RWPE2 (cell line): ENCODE measurements around the gene GPS1.
A peak's percentile ranks its signal among the peaks of the same experiment; 100 is the strongest.

ENCODE experiments used
- ATAC-seq: fragments of 200-7000 bp; cut with Tn5 transposase; 3 replicates; pipeline ENCODE4 v1.9.1; 2021; ENCODE audit warnings: low read depth
- DNase-seq: peaks from one replicate; pipeline ENCODE4 v3.0.0-alpha.2; 2020; ENCODE audit warnings: low spot score
- H3K27ac ChIP-seq: fragments of 450-650 bp; 2 replicates; pipeline ENCODE4 v1.5.1; 2017; ENCODE audit warnings: mild to moderate bottlenecking; ENCODE audit not compliant: poor library complexity, severe bottlenecking
- H3K27me3 ChIP-seq: fragments of 250-450 bp; sonication (Bioruptor Pico); 2 replicates; pipeline ENCODE4 v1.5.1; 2021; ENCODE audit warnings: mild to moderate bottlenecking, moderate library complexity; ENCODE audit not compliant: insufficient read depth, poor library complexity, severe bottlenecking
- H3K36me3 ChIP-seq: fragments of 250-450 bp; sonication (Bioruptor Pico); 2 replicates; pipeline ENCODE4 v1.5.1; 2020; ENCODE audit warnings: low read depth, mild to moderate bottlenecking, moderate library complexity
- H3K4me1 ChIP-seq: fragments of 250-450 bp; sonication (Bioruptor Pico); 2 replicates; pipeline ENCODE4 v1.5.1; 2021; ENCODE audit warnings: mild to moderate bottlenecking, moderate library complexity; ENCODE audit not compliant: insufficient read depth, poor library complexity, severe bottlenecking
- H3K4me3 ChIP-seq: fragments of 250-450 bp; sonication (Bioruptor Pico); 2 replicates; pipeline ENCODE4 v1.5.1; 2021; ENCODE audit warnings: mild to moderate bottlenecking, moderate library complexity; ENCODE audit not compliant: severe bottlenecking
- H3K9me3 ChIP-seq: fragments of 250-450 bp; sonication (Bioruptor Pico); 2 replicates; pipeline ENCODE4 v1.5.1; 2021; ENCODE audit warnings: mild to moderate bottlenecking, moderate library complexity; ENCODE audit not compliant: severe bottlenecking
- CTCF ChIP-seq: fragments of 450-650 bp; IDR thresholded peaks from one replicate; pipeline ENCODE4 v1.5.1; 2017; ENCODE audit warnings: mild to moderate bottlenecking, moderate library complexity; ENCODE audit not compliant: poor library complexity, severe bottlenecking

GPS1 gene

GRCh38 chr17:82072827-82073226 lies 21.1 kb downstream of the GPS1 start:
- H3K9me3 ChIP-seq = no peaks in the 10 kb centered on the region
- peaks cover 3% of the 10 kb centered on the region; the same call in 1 of the 2 replicates for H3K36me3 ChIP-seq
- peaks cover 4% of the 10 kb centered on the region for H3K4me1 ChIP-seq
- H3K27me3 ChIP-seq = no peaks in the 10 kb centered on the region
- no peak for ATAC-seq
- H3K4me3 ChIP-seq = no peak overlapping the region
- TF ChIP-seq CTCF = no peak
- DNase-seq = no peak
- no peak overlapping the region for H3K27ac ChIP-seq

GRCh38 chr17:82073446-82073845 lies 21.7 kb downstream of the GPS1 start:
- Histone ChIP-seq H3K36me3 (peaks cover 9% of the 10 kb centered on the region), H3K27me3 (no peaks in the 10 kb centered on the region), H3K27ac (no peak overlapping the region), H3K4me3 (no peak overlapping the region), H3K4me1 (peaks cover 4% of the 10 kb centered on the region), H3K9me3 (no peaks in the 10 kb centered on the region)
- DNase-seq (no peak), ATAC-seq (peak; percentile 7; the same call in 2 of the 3 replicates)
- no peak for TF ChIP-seq CTCF

- no peak overlapping the region for H3K27ac ChIP-seq
- no peak for TF ChIP-seq CTCF
- ATAC-seq = peak; percentile 33
These were observed 24.5 kb downstream of the GPS1 start for GRCh38 chr17:82076018-82076784.

GRCh38 chr17:82076785-82077591 lies 25.3 kb downstream of the GPS1 start:
- Histone ChIP-seq H3K36me3 (peaks cover 39% of the 10 kb centered on the region), H3K27ac (no peak overlapping the region), H3K27me3 (no peaks in the 10 kb centered on the region), H3K9me3 (no peaks in the 10 kb centered on the region), H3K4me1 (peaks cover 4% of the 10 kb centered on the region), H3K4me3 (no peak overlapping the region)
- DNase-seq (no peak), ATAC-seq (peak; percentile 23)
- no peak for TF ChIP-seq CTCF

More at GRCh38 chr17:82076018-82076784, 24.5 kb downstream of the GPS1 start:
- H3K4me3 ChIP-seq = no peak overlapping the region
- peaks cover 4% of the 10 kb centered on the region for H3K4me1 ChIP-seq
- peaks cover 32% of the 10 kb centered on the region for H3K36me3 ChIP-seq
- H3K9me3 ChIP-seq = no peaks in the 10 kb centered on the region
- DNase-seq = no peak
- no peaks in the 10 kb centered on the region for H3K27me3 ChIP-seq
